Esophagus squamous epithelium (tissue), 4 donors: ENCODE data around the gene GALNT7.

ENCODE experiments used
- POLR2A ChIP-seq, 4 donors: fragments of 450-650 bp; IDR thresholded peaks; one replicate each; pipeline ENCODE4 v1.6.1; 2017; ENCODE audit warnings: antibody characterized with exemption in 4 of 4, mild to moderate bottlenecking in 4 of 4, moderate library complexity in 3 of 4
- TF ChIP-seq, protein P1 (sequence below), 6 experiments: fragments of 450-650 bp in 4 of 6; fragments of 200-600 bp in 2 of 6; sonication (generic) in 2 of 6; IDR thresholded peaks; one replicate each; pipeline ENCODE4 v1.5.1; 2016 to 2019; ENCODE audit warnings: antibody characterized with exemption in 6 of 6, mild to moderate bottlenecking in 4 of 6, moderate library complexity in 4 of 6

DNA sequence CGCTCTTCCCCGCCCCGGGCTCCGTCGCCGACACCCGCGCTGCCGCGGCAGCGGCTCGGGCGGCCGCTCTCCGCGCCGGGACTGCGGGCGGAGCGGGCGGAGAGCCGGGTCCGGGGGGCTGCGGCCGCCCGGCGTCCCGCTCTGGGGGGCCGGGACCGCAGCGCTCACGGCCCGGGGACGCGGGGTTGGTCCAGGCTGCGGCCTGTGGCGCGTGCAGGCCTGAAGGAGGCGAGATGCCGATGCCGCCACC lies 492 bp downstream of the GALNT7 start:
- TF ChIP-seq, protein P1, sequence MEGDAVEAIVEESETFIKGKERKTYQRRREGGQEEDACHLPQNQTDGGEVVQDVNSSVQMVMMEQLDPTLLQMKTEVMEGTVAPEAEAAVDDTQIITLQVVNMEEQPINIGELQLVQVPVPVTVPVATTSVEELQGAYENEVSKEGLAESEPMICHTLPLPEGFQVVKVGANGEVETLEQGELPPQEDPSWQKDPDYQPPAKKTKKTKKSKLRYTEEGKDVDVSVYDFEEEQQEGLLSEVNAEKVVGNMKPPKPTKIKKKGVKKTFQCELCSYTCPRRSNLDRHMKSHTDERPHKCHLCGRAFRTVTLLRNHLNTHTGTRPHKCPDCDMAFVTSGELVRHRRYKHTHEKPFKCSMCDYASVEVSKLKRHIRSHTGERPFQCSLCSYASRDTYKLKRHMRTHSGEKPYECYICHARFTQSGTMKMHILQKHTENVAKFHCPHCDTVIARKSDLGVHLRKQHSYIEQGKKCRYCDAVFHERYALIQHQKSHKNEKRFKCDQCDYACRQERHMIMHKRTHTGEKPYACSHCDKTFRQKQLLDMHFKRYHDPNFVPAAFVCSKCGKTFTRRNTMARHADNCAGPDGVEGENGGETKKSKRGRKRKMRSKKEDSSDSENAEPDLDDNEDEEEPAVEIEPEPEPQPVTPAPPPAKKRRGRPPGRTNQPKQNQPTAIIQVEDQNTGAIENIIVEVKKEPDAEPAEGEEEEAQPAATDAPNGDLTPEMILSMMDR (IDR thresholded peaks at IDR 0.05), result no peak
- no peak for TF ChIP-seq POLR2A (IDR thresholded peaks at IDR 0.05)
